ENCODE results near the gene ZDHHC8. TPM values are rescaled to one million over a fixed set of nuclear protein-coding genes. Genes with fewer than 3 reads are reported as not detected.

ZDHHC8 gene
- polyA plus RNA-seq, 1 donor, result 34.1 TPM

DNA sequence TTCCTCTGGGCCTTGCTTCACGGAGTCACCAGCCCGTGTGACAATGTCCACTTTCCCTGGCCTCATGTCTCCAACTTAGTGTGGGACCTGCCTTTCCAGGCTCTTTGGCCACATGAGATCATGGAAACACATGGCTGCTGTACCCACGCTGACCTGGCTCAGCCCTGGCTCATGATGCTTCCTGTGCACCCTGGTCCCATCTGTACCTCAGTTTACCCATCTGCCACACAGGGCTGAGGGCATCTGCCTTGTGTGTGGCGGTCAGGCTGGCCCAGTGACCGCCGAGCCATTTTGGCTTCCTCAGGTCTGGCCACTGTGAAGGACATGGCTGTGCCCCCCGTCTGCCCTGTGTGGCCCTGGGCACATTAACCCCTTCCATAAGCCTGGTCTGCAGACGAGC, 51.5 kb downstream of the ZDHHC8 start:
- no peak for DNase-seq
- H3K9me3 ChIP-seq (ENCODE audit: control insufficient read depth, low read depth, low read length), result no peaks in the 10 kb centered on the region
- peaks cover 67% of the 10 kb centered on the region for H3K4me1 ChIP-seq (ENCODE audit: control insufficient read depth, insufficient read depth, low read length)
- H3K27me3 ChIP-seq (ENCODE audit: control insufficient read depth, insufficient read depth, low read length), result no peaks in the 10 kb centered on the region
- no peak overlapping the region for H3K4me3 ChIP-seq (ENCODE audit: low read length)
- no CpG with 5 or more reads among the region's 8 CpGs for WGBS (ENCODE audit: insufficient coverage, low lambda C conversion rate)
- H3K27ac ChIP-seq (ENCODE audit: low read length), result peak overlapping the region; percentile 68
- H3K36me3 ChIP-seq (ENCODE audit: control insufficient read depth, insufficient read depth, low read length), result no peaks in the 10 kb centered on the region

DNA sequence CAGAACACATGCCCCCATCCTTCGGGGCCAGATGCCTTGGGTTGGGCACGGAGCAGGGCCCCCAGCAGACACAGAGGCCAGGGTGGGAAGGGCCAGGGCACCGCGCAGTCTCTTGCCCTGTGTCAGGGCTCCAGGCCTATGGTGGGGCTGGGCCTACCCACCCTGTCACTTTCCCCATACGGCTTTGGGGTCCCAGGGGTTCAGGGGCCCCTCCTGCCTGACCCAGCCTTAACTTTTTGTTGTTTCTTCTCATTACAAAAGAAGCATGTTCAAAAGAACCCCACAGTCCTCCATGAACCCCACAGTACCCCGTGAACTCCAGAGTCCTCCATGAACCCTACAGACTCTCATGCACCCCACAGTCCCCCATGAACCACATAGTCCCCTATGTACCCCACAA, 52.2 kb downstream of the ZDHHC8 start:
- Histone ChIP-seq H3K27ac (ENCODE audit: low read length) (no peak overlapping the region), H3K27me3 (ENCODE audit: control insufficient read depth, insufficient read depth, low read length) (no peaks in the 10 kb centered on the region), H3K36me3 (ENCODE audit: control insufficient read depth, insufficient read depth, low read length) (no peaks in the 10 kb centered on the region), H3K4me3 (ENCODE audit: low read length) (no peak overlapping the region), H3K4me1 (ENCODE audit: control insufficient read depth, insufficient read depth, low read length) (peaks cover 67% of the 10 kb centered on the region), H3K9me3 (ENCODE audit: control insufficient read depth, low read depth, low read length) (no peaks in the 10 kb centered on the region)
- no peak for DNase-seq
- WGBS (ENCODE audit: insufficient coverage, low lambda C conversion rate), result no CpG with 5 or more reads among the region's 6 CpGs

DNA sequence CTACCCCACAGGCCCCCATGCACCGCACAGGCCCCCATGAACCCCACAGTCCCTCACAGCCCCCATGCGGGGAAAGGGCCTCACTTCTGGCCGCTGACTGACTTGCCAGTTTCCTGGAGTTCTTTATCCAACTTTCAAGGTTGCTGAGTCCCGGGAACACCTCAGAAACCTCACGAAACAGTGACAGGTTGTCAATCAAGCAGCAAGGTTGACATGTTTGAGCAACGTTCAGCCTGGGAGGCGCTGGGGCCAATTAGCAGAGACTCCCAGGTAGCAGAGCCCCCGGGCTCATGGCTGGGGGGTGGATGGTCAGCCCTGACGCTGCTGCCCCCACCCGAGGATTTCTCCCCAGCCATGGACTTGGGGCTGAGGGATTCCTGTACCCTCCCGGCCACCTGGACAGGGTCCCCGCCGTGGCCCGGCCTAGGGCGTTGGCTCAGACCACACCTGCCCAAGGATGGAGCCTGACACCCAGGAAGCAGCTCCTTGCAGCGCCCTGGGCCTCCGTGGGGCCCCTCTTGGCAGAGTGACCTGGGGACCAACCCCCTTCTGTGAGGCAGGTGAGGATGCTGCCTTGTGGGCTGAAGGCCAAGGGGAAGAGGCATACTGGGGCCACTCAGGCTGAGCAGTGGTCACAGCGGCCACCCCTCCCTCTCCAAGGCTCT, 53.0 kb downstream of the ZDHHC8 start:
- Histone ChIP-seq H3K4me1 (ENCODE audit: control insufficient read depth, insufficient read depth, low read length) (peaks cover 67% of the 10 kb centered on the region), H3K36me3 (ENCODE audit: control insufficient read depth, insufficient read depth, low read length) (no peaks in the 10 kb centered on the region), H3K27ac (ENCODE audit: low read length) (peak overlapping the region; percentile 60), H3K4me3 (ENCODE audit: low read length) (peak overlapping the region; percentile 14), H3K9me3 (ENCODE audit: control insufficient read depth, low read depth, low read length) (no peaks in the 10 kb centered on the region), H3K27me3 (ENCODE audit: control insufficient read depth, insufficient read depth, low read length) (no peaks in the 10 kb centered on the region)
- no CpG with 5 or more reads among the region's 18 CpGs for WGBS (ENCODE audit: insufficient coverage, low lambda C conversion rate)
- peak; percentile 66 to 88 for DNase-seq

DNA sequence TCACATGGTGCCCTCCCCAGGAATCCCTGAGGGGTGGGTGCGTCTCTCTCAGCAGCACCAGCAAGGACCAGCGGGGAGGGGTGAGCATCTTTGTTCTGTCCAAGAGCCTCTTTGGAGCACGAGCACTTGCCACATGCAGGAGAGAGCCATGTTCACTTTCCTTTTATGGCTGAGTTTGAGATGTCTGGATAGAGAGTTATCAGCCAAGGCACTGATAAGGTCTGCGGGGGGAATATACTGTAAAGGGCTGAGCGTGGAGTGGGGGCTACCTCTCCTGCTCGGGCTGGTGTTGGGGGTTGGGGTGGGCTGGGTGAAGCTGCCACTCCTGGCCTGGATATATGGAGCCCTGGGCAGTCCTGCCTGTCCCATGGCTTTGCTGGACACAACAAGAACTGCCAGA, 54.1 kb downstream of the ZDHHC8 start:
- H3K4me1 ChIP-seq (ENCODE audit: control insufficient read depth, insufficient read depth, low read length), result peaks cover 62% of the 10 kb centered on the region
- H3K27ac ChIP-seq (ENCODE audit: low read length), result no peak overlapping the region
- H3K36me3 ChIP-seq (ENCODE audit: control insufficient read depth, insufficient read depth, low read length), result no peaks in the 10 kb centered on the region
- H3K27me3 ChIP-seq (ENCODE audit: control insufficient read depth, insufficient read depth, low read length), result no peaks in the 10 kb centered on the region
- H3K4me3 ChIP-seq (ENCODE audit: low read length), result no peak overlapping the region
- WGBS (ENCODE audit: insufficient coverage, low lambda C conversion rate), result no CpG with 5 or more reads among the region's 6 CpGs
- no peak for DNase-seq
- H3K9me3 ChIP-seq (ENCODE audit: control insufficient read depth, low read depth, low read length), result no peaks in the 10 kb centered on the region

DNA sequence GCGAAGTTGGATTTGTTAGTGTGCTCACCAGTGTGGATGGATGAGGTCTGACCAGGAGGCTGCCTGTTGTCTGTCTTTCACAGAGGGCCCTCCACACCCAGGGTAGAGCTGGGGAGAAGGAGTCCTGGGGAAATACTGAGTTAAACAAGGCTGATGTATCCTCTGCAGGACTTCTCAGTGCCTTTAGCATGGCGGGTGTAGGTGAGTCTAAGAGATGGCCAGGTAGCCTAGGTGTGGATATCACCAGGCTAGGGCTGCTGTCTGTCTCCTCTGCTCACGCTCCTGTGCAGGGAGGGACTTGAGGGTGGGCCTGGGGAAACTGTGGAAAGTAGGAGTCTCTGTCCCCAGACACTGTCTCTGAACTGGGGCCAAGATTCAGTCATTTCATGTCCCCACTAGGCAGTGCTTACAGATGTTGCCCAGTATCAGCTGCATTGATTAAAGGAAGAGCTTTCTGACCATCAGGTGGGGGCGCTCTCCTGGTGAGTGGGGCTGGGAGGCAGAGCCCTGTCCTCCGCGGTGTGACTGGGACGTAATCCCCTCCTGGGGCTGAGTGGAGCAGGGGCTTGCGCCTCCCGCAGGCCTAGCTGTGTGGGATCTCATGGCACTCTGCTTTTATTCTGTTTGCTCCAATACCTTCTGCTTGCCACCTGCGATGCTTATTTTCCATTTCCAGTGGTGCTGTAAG, 54.7 kb downstream of the ZDHHC8 start:
- no peak for DNase-seq
- peaks cover 56% of the 10 kb centered on the region for H3K4me1 ChIP-seq (ENCODE audit: control insufficient read depth, insufficient read depth, low read length)
- H3K9me3 ChIP-seq (ENCODE audit: control insufficient read depth, low read depth, low read length), result no peaks in the 10 kb centered on the region
- no peaks in the 10 kb centered on the region for H3K27me3 ChIP-seq (ENCODE audit: control insufficient read depth, insufficient read depth, low read length)
- H3K27ac ChIP-seq (ENCODE audit: low read length), result no peak overlapping the region
- 0% methylated on average over 1 of the region's 10 CpGs for WGBS (ENCODE audit: insufficient coverage, low lambda C conversion rate)
- no peak overlapping the region for H3K4me3 ChIP-seq (ENCODE audit: low read length)
- no peaks in the 10 kb centered on the region for H3K36me3 ChIP-seq (ENCODE audit: control insufficient read depth, insufficient read depth, low read length)

DNA sequence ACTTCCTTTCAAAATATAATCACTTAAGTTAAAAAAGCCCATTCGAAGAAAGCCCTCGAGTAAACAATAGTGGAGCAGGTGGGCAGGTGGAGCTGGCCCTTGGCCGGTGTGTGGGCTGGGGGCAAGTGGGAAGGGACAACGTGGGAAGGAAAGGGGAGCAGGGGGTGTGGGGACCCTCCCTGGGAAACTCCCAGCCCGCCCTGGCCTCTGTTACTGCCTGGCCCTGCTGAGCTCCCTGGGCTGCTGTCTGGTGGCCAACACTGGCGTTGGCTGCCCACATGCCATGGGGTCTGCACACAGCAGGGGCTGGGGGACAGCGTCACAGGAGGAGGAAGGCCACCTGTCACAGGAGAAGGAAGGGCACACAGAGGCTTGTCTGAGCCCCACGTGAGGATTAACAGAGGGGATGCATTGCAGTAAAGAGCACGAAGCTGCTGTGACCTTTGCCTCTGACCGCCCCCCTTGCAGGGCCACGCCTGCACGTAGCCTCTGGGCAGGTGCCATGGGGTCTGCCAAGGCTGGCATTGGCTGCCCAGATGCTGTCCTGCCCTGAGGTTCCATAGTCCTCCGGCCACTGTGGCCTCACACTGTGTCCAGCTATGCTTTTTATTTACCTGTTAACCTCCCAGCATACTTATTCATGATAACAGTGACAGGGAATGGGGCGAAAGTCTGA, 55.4 kb downstream of the ZDHHC8 start:
- peak in 1 of 2 donors; percentile 33 for DNase-seq
- Histone ChIP-seq H3K4me1 (ENCODE audit: control insufficient read depth, insufficient read depth, low read length) (peaks cover 49% of the 10 kb centered on the region), H3K9me3 (ENCODE audit: control insufficient read depth, low read depth, low read length) (no peaks in the 10 kb centered on the region), H3K36me3 (ENCODE audit: control insufficient read depth, insufficient read depth, low read length) (no peaks in the 10 kb centered on the region), H3K27me3 (ENCODE audit: control insufficient read depth, insufficient read depth, low read length) (no peaks in the 10 kb centered on the region), H3K4me3 (ENCODE audit: low read length) (no peak overlapping the region), H3K27ac (ENCODE audit: low read length) (no peak overlapping the region)
- no CpG with 5 or more reads among the region's 14 CpGs for WGBS (ENCODE audit: insufficient coverage, low lambda C conversion rate)

DNA sequence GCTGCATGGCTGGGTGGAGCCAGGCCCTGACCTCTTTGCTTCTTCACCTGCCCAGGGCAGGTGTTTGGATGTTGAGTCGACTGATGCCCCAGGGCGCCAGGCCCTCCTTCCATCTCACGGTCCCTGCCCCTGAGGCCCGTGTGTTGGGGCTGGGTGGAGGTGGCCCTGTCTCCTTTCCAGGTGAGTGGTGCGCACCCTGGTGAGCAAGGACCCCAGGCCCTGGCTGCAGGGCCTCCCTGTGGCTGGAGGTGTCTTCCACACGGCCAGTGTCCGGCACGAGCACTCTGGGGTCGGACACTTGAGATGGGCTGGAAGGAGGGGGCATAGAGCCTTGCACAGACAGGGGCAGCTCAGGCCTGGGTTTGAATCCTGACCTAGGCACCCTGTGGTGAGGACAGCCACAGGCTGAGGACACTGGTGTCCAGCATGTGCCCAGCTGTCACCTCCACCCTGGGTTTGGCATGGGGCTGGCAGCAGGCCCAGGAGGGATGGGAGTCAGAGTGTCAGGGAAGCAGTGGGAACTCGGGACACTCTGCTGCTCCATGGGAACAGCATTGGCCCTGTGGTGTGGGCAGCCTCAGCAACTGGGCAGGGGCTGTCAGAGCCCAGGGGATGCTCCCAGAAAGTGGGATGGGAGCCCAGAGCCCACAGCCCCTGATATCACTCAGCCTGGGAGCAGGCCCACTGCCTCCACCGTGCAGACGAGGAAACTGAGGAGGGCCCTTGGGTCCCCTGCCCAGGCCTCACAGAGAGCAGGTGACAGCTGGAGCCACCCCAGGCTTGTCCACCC, 56.4 kb downstream of the ZDHHC8 start:
- Histone ChIP-seq H3K9me3 (ENCODE audit: control insufficient read depth, low read depth, low read length) (no peaks in the 10 kb centered on the region), H3K4me3 (ENCODE audit: low read length) (no peak overlapping the region), H3K27me3 (ENCODE audit: control insufficient read depth, insufficient read depth, low read length) (no peaks in the 10 kb centered on the region), H3K27ac (ENCODE audit: low read length) (no peak overlapping the region), H3K36me3 (ENCODE audit: control insufficient read depth, insufficient read depth, low read length) (no peaks in the 10 kb centered on the region), H3K4me1 (ENCODE audit: control insufficient read depth, insufficient read depth, low read length) (peaks cover 42% of the 10 kb centered on the region)
- no peak for DNase-seq
- no CpG with 5 or more reads among the region's 12 CpGs for WGBS (ENCODE audit: insufficient coverage, low lambda C conversion rate)

DNA sequence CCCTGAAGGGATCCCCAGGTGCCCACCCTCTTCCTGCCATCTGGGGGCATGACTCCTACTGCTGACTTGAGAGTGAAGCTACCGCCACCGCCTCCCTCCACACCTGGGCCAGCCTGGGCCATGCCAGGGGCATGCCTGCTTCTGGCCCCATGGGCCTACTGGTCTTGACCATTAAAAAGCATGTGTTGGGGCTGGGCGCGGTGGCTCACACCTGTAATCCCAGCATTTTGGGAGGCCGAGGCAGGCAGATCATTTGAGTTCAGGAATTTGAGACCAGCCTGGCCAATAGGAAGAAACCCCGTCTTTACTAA, 56.9 kb downstream of the ZDHHC8 start:
- Histone ChIP-seq H3K36me3 (ENCODE audit: control insufficient read depth, insufficient read depth, low read length) (no peaks in the 10 kb centered on the region), H3K4me1 (ENCODE audit: control insufficient read depth, insufficient read depth, low read length) (peaks cover 36% of the 10 kb centered on the region), H3K27me3 (ENCODE audit: control insufficient read depth, insufficient read depth, low read length) (no peaks in the 10 kb centered on the region), H3K9me3 (ENCODE audit: control insufficient read depth, low read depth, low read length) (no peaks in the 10 kb centered on the region), H3K4me3 (ENCODE audit: low read length) (no peak overlapping the region), H3K27ac (ENCODE audit: low read length) (no peak overlapping the region)
- no CpG with 5 or more reads among the region's 6 CpGs for WGBS (ENCODE audit: insufficient coverage, low lambda C conversion rate)
- no peak for DNase-seq

DNA sequence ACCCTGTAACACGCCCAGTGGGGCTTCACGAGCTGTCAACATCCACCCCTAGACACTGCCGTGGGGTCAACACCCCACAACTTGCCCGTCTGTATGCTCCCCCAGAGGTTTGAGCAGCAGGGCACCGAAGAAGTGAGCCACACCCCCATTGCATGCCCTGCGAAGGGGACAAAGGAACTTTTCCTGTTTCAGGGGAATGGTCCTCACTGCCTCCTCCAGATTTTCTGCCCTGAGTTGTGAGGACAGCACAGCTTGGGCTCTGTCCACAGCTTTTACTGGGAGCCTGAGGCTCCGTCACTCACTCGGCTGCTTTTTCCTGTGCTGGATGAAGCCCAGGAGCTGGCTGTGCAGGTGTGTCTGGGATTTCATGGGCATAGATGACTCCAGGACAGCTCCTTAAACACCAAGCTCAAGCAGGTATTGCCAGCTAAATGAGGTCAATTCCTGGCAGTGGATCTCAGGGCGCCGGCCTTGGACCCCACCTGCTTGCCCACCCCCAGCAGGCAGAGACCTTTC, 59.5 kb downstream of the ZDHHC8 start:
- no CpG with 5 or more reads among the region's 10 CpGs for WGBS (ENCODE audit: insufficient coverage, low lambda C conversion rate)

DNA sequence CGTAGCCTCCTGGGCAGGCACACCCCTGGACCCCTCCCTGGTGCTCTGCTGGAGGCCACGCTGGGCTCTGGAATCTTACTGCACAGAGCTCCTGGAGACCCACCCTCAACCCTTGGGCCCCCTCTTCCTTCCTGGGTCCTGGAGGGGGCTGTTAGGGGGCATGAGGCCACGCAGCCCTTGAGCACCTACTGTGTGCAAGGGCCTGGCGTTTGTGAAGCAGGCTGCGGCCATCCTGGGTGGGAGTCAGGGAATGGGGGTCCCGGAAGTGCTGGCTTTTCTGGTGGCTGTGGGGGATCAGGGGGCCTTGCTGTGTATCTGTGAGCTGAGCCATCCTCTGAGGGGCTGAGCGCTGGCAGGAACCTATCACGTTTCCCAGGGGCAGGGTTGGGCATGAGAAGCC, 60.2 kb downstream of the ZDHHC8 start:
- H3K4me3 ChIP-seq (ENCODE audit: low read length), result no peak overlapping the region
- H3K9me3 ChIP-seq (ENCODE audit: control insufficient read depth, low read depth, low read length), result no peaks in the 10 kb centered on the region
- H3K4me1 ChIP-seq (ENCODE audit: control insufficient read depth, insufficient read depth, low read length), result peaks cover 9% of the 10 kb centered on the region
- no peak overlapping the region for H3K27ac ChIP-seq (ENCODE audit: low read length)
- WGBS (ENCODE audit: insufficient coverage, low lambda C conversion rate), result no CpG with 5 or more reads among the region's 8 CpGs
- no peak for DNase-seq
- H3K36me3 ChIP-seq (ENCODE audit: control insufficient read depth, insufficient read depth, low read length), result no peaks in the 10 kb centered on the region
- no peaks in the 10 kb centered on the region for H3K27me3 ChIP-seq (ENCODE audit: control insufficient read depth, insufficient read depth, low read length)

More for the DNA sequence above, 59.5 kb downstream of the ZDHHC8 start:
- H3K27ac ChIP-seq (ENCODE audit: low read length), result no peak overlapping the region
- H3K4me3 ChIP-seq (ENCODE audit: low read length), result no peak overlapping the region
- H3K9me3 ChIP-seq (ENCODE audit: control insufficient read depth, low read depth, low read length), result no peaks in the 10 kb centered on the region
- DNase-seq, result no peak
- no peaks in the 10 kb centered on the region for H3K27me3 ChIP-seq (ENCODE audit: control insufficient read depth, insufficient read depth, low read length)
- peaks cover 14% of the 10 kb centered on the region for H3K4me1 ChIP-seq (ENCODE audit: control insufficient read depth, insufficient read depth, low read length)
- no peaks in the 10 kb centered on the region for H3K36me3 ChIP-seq (ENCODE audit: control insufficient read depth, insufficient read depth, low read length)

All from large intestine (tissue), 3 donors.